Mammary epithelial cell (primary cell): ENCODE results near the gene RNF111.

ENCODE experiments used
- EZH2 ChIP-seq: IDR thresholded peaks from 2 replicates; pipeline ENCODE4 v1.6.1; 2012; ENCODE audit warnings: low read length, inconsistent platforms, borderline replicate concordance
- TF ChIP-seq, protein P1 (sequence below), 2 donors: IDR thresholded peaks in 1 of 2; conservative IDR thresholded peaks in 1 of 2; 2 replicates each; pipeline ENCODE4 v1.5.1; 2011 to 2012; ENCODE audit warnings: inconsistent platforms in 2 of 2, low read length in 2 of 2, mild to moderate bottlenecking in 2 of 2, control low read depth in 1 of 2, low read depth in 1 of 2; ENCODE audit not compliant: insufficient read depth in 1 of 2; ENCODE audit errors: extremely low read depth in 1 of 2

DNA sequence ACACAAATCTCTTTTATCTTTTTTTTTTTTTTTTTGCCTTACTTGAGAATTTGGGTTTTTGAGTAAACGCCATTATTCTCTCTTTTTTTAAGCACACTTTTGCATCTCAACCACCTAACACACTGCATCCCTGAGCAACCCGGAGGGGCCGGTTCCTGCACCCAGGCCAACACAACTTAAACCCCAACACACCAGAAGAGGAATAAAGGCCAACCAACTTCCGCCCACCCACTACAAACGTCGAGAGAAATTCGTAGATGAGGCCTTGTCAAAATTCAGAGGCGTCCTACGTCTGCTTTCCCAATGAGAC lies 117.1 kb downstream of the RNF111 start:
- TF ChIP-seq, protein P1, sequence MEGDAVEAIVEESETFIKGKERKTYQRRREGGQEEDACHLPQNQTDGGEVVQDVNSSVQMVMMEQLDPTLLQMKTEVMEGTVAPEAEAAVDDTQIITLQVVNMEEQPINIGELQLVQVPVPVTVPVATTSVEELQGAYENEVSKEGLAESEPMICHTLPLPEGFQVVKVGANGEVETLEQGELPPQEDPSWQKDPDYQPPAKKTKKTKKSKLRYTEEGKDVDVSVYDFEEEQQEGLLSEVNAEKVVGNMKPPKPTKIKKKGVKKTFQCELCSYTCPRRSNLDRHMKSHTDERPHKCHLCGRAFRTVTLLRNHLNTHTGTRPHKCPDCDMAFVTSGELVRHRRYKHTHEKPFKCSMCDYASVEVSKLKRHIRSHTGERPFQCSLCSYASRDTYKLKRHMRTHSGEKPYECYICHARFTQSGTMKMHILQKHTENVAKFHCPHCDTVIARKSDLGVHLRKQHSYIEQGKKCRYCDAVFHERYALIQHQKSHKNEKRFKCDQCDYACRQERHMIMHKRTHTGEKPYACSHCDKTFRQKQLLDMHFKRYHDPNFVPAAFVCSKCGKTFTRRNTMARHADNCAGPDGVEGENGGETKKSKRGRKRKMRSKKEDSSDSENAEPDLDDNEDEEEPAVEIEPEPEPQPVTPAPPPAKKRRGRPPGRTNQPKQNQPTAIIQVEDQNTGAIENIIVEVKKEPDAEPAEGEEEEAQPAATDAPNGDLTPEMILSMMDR (conservative IDR thresholded peaks at IDR 0.05 in 1 of 2, IDR thresholded peaks at IDR 0.05 in 1 of 2; ENCODE audit: extremely low read depth in 1 of 2, insufficient read depth in 1 of 2, low read depth in 1 of 2, low read length in 2 of 2): no peak
- TF ChIP-seq EZH2: no peak
